GM12864 (cell line): ENCODE results near the gene SERPINB3.
"Not testable (repeated sequence)": the region's sequence is repeated elsewhere in the genome, so short reads cannot be mapped to it uniquely, and the experiment has no call there.

ENCODE experiments used
- DNase-seq: peaks from one replicate; pipeline ENCODE4 v3.0.0-alpha.2; 2011; ENCODE audit warnings: low read depth
- H3K4me3 ChIP-seq: 2 replicates; pipeline ENCODE4 v1.5.1; 2011; ENCODE audit warnings: mild to moderate bottlenecking, low read depth, low read length, control low read depth
- CTCF ChIP-seq: IDR thresholded peaks from 2 replicates; pipeline ENCODE4 v1.5.1; 2011; ENCODE audit warnings: low read depth, mild to moderate bottlenecking, moderate library complexity, low read length, control low read depth, inconsistent platforms; ENCODE audit errors: missing control alignments

Gene SERPINB3

GRCh38 chr18:63648241-63648640 lies 13.5 kb downstream of the SERPINB3 start:
- no peak for DNase-seq
- no peak for TF ChIP-seq CTCF
- no peak overlapping the region for H3K4me3 ChIP-seq

GRCh38 chr18:63646936-63647335 lies 14.8 kb downstream of the SERPINB3 start:
- no peak overlapping the region for H3K4me3 ChIP-seq
- no peak for DNase-seq
- TF ChIP-seq CTCF: no peak

DNA sequence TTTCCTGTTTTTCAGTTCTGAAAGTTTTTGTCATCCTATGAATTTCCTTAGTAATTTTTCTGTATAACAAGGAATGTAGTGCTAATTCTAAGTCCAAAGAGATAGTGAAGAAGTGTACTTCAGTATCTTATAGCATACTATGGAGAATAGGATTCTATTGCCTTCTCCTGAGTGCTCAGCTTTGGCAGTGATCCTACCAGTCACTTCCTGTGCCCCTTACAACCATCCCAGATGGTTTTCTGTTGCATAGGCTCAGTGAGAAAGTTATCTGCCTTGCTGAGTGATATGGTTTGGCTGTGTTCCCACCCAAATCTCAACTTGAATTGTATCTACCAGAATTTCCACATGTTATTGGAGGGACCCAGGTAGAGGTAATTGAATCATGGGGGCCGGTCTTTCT lies 17.0 kb downstream of the SERPINB3 start:
- not testable (repeated sequence) for H3K4me3 ChIP-seq, DNase-seq

DNA sequence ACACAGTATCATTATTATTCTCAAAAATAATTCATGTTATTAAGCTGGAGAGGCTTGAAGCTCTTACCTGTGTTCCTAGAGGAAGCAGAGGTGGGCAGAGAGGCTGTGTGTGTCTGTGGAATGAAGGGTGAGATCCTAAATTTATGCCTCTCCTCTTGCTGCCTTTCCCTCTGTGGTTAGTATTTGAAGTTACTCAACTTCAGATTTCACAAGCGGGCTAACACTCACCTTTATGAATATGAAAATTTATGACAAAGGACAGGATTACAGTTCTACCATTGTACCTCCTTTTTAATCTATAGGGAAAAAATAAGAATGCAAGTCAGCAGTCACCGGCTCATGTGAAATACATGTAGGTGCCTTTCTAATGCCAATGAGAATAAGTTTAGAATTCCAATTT lies 17.6 kb downstream of the SERPINB3 start, which contains the start of gene SERPINB4:
Gene SERPINB4 (minus strand): TSS at position 115 of the 400 bp plus-strand sequence. CDS start 679 bp downstream, outside the sequence.
- not testable (repeated sequence) for DNase-seq, H3K4me3 ChIP-seq

GRCh38 chr18:63642668-63643356 lies 18.9 kb downstream of the SERPINB3 start:
- H3K4me3 ChIP-seq, DNase-seq: not testable (repeated sequence)

DNA sequence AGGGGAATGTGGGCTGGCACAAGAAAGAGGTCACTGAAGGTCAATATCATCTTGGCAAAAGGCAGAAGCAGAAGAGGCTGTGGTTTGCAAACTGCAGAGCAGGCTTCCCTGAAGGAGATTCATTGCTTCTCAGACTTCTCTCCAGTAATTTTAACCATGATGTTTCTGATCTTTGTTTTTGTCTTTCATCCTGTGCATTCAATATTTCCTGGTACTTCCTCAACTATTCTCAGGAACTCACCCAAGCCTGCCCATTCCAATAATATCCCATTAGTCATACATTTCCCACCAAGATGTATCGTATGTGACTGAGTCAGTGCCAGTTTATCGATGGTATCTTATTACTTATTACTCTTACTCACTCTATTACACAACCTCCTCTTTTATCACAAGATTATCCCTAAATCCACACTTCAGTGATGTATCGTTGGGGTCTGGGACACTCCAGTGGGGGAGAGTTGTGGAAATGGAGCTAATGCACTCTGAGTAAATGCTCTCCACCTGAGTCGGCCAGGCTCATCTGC lies 20.5 kb downstream of the SERPINB3 start:
- not testable (repeated sequence) for H3K4me3 ChIP-seq, DNase-seq

DNA sequence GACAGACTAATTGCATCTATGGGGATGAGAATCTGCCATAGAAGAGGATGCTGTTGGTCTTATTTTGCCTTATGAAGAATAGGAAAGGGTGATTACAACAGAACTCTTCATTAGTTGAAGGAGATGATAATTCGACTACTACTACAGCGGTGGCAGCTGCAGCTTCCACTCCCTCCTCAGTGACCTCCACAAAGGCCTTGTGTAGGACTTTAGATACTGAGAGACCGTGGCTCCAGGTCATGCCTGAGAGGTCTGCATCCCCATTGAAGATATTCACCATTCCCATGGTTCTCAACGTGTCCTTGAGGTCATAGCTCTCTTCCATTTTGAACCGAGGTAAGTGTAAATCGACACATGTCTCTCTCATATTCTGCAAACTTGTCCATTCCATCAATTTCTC lies 24.0 kb downstream of the SERPINB3 start:
- DNase-seq: no peak
- no peak for TF ChIP-seq CTCF

GRCh38 chr18:63627819-63628218 lies 33.9 kb downstream of the SERPINB3 start:
- H3K4me3 ChIP-seq: no peak overlapping the region
- no peak for TF ChIP-seq CTCF
- DNase-seq: no peak

More for the DNA sequence above, 24.0 kb downstream of the SERPINB3 start:
- H3K4me3 ChIP-seq: no peak overlapping the region

DNA sequence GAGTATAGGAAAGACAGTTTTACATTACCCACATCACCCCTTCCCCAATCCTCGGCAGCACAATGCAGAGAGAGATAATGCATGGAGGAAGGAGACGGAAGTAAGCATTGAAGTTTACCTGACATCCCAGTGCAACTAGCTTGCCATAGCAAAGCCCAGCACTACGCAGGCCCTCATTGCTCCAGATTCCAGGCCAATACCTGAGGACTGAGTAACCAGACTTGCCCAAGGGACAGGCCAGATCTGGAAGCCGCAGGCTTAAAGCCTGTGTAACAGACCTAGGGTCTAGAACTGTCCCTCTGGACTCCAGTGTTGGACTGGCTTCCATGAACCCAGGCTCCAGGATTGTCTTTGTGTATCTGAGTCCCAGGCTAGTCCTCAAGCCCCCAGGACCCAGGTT lies 35.3 kb downstream of the SERPINB3 start:
- no peak overlapping the region for H3K4me3 ChIP-seq
- no peak for TF ChIP-seq CTCF
- DNase-seq: no peak
